ENCODE measurements around the gene TXNDC15. TPM values are rescaled to one million over a fixed set of nuclear protein-coding genes. Genes with fewer than 3 reads are reported as not detected.

TXNDC15 gene
- total and polyA plus RNA-seq, 2 experiments from 2014 or later: 73.5 to 184 TPM

GRCh38 chr5:134887593-134888159, 13.5 kb downstream of the TXNDC15 start:
- Histone ChIP-seq H3K27ac (no peak overlapping the region), H3K27me3 (no peaks in the 10 kb centered on the region), H3K9me3 (ENCODE audit: low read depth) (no peaks in the 10 kb centered on the region), H3K36me3 (peaks cover 4% of the 10 kb centered on the region), H3K4me3 (no peak overlapping the region), H3K4me1 (ENCODE audit: low read depth) (no peaks in the 10 kb centered on the region)
- DNase-seq (ENCODE audit: low read depth in 1 of 2, low spot score in 1 of 2): no peak
- no peak for TF ChIP-seq CTCF (IDR thresholded peaks at IDR 0.05; ENCODE audit: low read depth, low read length)

- Histone ChIP-seq H3K27ac (no peak overlapping the region), H3K4me3 (no peak overlapping the region), H3K9me3 (ENCODE audit: low read depth) (no peaks in the 10 kb centered on the region), H3K36me3 (peaks cover 4% of the 10 kb centered on the region), H3K27me3 (no peaks in the 10 kb centered on the region), H3K4me1 (ENCODE audit: low read depth) (no peaks in the 10 kb centered on the region)
- DNase-seq (ENCODE audit: low read depth in 1 of 2, low spot score in 1 of 2): no peak
- no peak for TF ChIP-seq CTCF (IDR thresholded peaks at IDR 0.05; ENCODE audit: low read depth, low read length)
Observed at GRCh38 chr5:134889335-134889734, 15.2 kb downstream of the TXNDC15 start.

- Histone ChIP-seq H3K27me3 (no peaks in the 10 kb centered on the region), H3K4me1 (ENCODE audit: low read depth) (no peaks in the 10 kb centered on the region), H3K4me3 (no peak overlapping the region), H3K36me3 (peaks cover 4% of the 10 kb centered on the region), H3K9me3 (ENCODE audit: low read depth) (no peaks in the 10 kb centered on the region), H3K27ac (no peak overlapping the region)
- DNase-seq (ENCODE audit: low read depth in 1 of 2, low spot score in 1 of 2): no peak
- TF ChIP-seq CTCF (IDR thresholded peaks at IDR 0.05; ENCODE audit: low read depth, low read length): no peak
Observed at GRCh38 chr5:134891473-134891872, 17.3 kb downstream of the TXNDC15 start.

GRCh38 chr5:134892282-134892681, 18.1 kb downstream of the TXNDC15 start:
- TF ChIP-seq CTCF (IDR thresholded peaks at IDR 0.05; ENCODE audit: low read depth, low read length): no peak
- H3K27ac ChIP-seq: no peak overlapping the region
- no peak overlapping the region for H3K4me3 ChIP-seq
- H3K27me3 ChIP-seq: no peaks in the 10 kb centered on the region
- peaks cover 6% of the 10 kb centered on the region for H3K36me3 ChIP-seq
- H3K9me3 ChIP-seq (ENCODE audit: low read depth): no peaks in the 10 kb centered on the region
- no peak for DNase-seq (ENCODE audit: low read depth in 1 of 2, low spot score in 1 of 2)
- H3K4me1 ChIP-seq (ENCODE audit: low read depth): no peaks in the 10 kb centered on the region

- peaks cover 8% of the 10 kb centered on the region for H3K36me3 ChIP-seq
- DNase-seq (ENCODE audit: low read depth in 1 of 2, low spot score in 1 of 2): no peak
- H3K9me3 ChIP-seq (ENCODE audit: low read depth): no peaks in the 10 kb centered on the region
- no peaks in the 10 kb centered on the region for H3K4me1 ChIP-seq (ENCODE audit: low read depth)
- no peak for TF ChIP-seq CTCF (IDR thresholded peaks at IDR 0.05; ENCODE audit: low read depth, low read length)
- no peak overlapping the region for H3K4me3 ChIP-seq
- no peak overlapping the region for H3K27ac ChIP-seq
- H3K27me3 ChIP-seq: no peaks in the 10 kb centered on the region
Observed at GRCh38 chr5:134892926-134893325, 18.8 kb downstream of the TXNDC15 start.

Data from cardiac muscle cell (in vitro differentiated cells and primary cell).